Osteoblast (primary cell): Measurements from ENCODE around the gene LRRC2. TPM values are rescaled to one million over a fixed set of nuclear protein-coding genes. Genes with fewer than 3 reads are reported as not detected.
A peak's percentile ranks its signal among the peaks of the same experiment; 100 is the strongest.

Experiments used
- DNase-seq: peaks from one replicate; pipeline ENCODE4 v3.0.0; 2011; ENCODE audit warnings: low spot score, mixed read lengths; ENCODE audit not compliant: insufficient read length; ENCODE audit errors: missing footprints
- H2AFZ ChIP-seq: 2 replicates; pipeline ENCODE4 v1.6.0; 2011; ENCODE audit warnings: mild to moderate bottlenecking, low read length
- H3K27ac ChIP-seq: 2 replicates; pipeline ENCODE4 v1.5.1; 2011; ENCODE audit warnings: mild to moderate bottlenecking, low read depth, low read length, moderate library complexity
- H3K27me3 ChIP-seq: 2 replicates; pipeline ENCODE4 v1.6.0; 2012; ENCODE audit warnings: mild to moderate bottlenecking, control low read depth, inconsistent platforms, low read length, moderate library complexity; ENCODE audit not compliant: insufficient read depth
- H3K36me3 ChIP-seq: 2 replicates; pipeline ENCODE4 v1.5.1; 2011; ENCODE audit warnings: mild to moderate bottlenecking, low read length, control low read depth, moderate library complexity; ENCODE audit not compliant: insufficient read depth
- H3K4me1 ChIP-seq: 2 replicates; pipeline ENCODE4 v1.5.1; 2011; ENCODE audit warnings: mild to moderate bottlenecking, low read length, control low read depth, moderate library complexity; ENCODE audit not compliant: insufficient read depth
- H3K4me2 ChIP-seq: 2 replicates; pipeline ENCODE4 v1.6.0; 2011; ENCODE audit warnings: mild to moderate bottlenecking, low read length; ENCODE audit not compliant: insufficient read depth
- H3K4me3 ChIP-seq: fragments of 200-600 bp; sonication (generic); 3 replicates; pipeline ENCODE4 v1.5.1; 2012; ENCODE audit warnings: mild to moderate bottlenecking, low read length, inconsistent platforms; ENCODE audit not compliant: insufficient read depth
- H3K79me2 ChIP-seq: 2 replicates; pipeline ENCODE4 v1.6.0; 2012; ENCODE audit warnings: mild to moderate bottlenecking, low read length, control low read depth, inconsistent platforms; ENCODE audit not compliant: insufficient read depth
- H3K9me3 ChIP-seq: 2 replicates; pipeline ENCODE4 v1.5.1; 2011; ENCODE audit warnings: low read depth, low read length, control low read depth
- H4K20me1 ChIP-seq: 2 replicates; pipeline ENCODE4 v1.6.0; 2012; ENCODE audit warnings: mild to moderate bottlenecking, low read length, control low read depth; ENCODE audit not compliant: insufficient read depth
- CTCF ChIP-seq: IDR thresholded peaks from 2 replicates; pipeline ENCODE4 v1.5.1; 2011; ENCODE audit warnings: mild to moderate bottlenecking, low read depth, low read length, moderate library complexity; ENCODE audit errors: extremely low read depth
- total RNA-seq: library from RNA; depleted of rRNA; stranded (reverse); fragments of >200 nt; gene quantifications from 2 replicates; pipeline ENCODE4 v1.2.3, GENCODE V29; 2012

Gene LRRC2
- total RNA-seq, 1 donor = 5.1 TPM

GRCh38 chr3:46574243-46574646 is 8.1 kb upstream of the LRRC2 start:
- H3K4me2 ChIP-seq = no peak overlapping the region
- no peak overlapping the region for H3K4me3 ChIP-seq
- peaks cover 27% of the 10 kb centered on the region for H3K27me3 ChIP-seq
- H3K36me3 ChIP-seq = no peaks in the 10 kb centered on the region
- H3K79me2 ChIP-seq = no peaks in the 10 kb centered on the region
- TF ChIP-seq CTCF = no peak
- no peaks in the 10 kb centered on the region for H3K4me1 ChIP-seq
- DNase-seq = no peak
- H3K9me3 ChIP-seq = no peaks in the 10 kb centered on the region
- H2AFZ ChIP-seq = no peak overlapping the region
- H3K27ac ChIP-seq = no peak overlapping the region
- no peaks in the 10 kb centered on the region for H4K20me1 ChIP-seq

- TF ChIP-seq CTCF = no peak
- Histone ChIP-seq H3K36me3 (no peaks in the 10 kb centered on the region), H3K9me3 (no peaks in the 10 kb centered on the region), H3K4me1 (no peaks in the 10 kb centered on the region), H3K4me3 (no peak overlapping the region), H2AFZ (no peak overlapping the region), H3K27ac (no peak overlapping the region), H3K27me3 (peaks cover 21% of the 10 kb centered on the region), H3K4me2 (no peak overlapping the region), H4K20me1 (no peaks in the 10 kb centered on the region), H3K79me2 (no peaks in the 10 kb centered on the region)
- DNase-seq = no peak
Observed at GRCh38 chr3:46573701-46574100, 7.6 kb upstream of the LRRC2 start.

- Histone ChIP-seq H3K4me2 (no peak overlapping the region), H4K20me1 (no peaks in the 10 kb centered on the region), H2AFZ (no peak overlapping the region), H3K4me3 (no peak overlapping the region), H3K27ac (no peak overlapping the region), H3K9me3 (no peaks in the 10 kb centered on the region), H3K4me1 (peaks cover under 1% of the 10 kb centered on the region), H3K36me3 (no peaks in the 10 kb centered on the region), H3K27me3 (peaks cover 15% of the 10 kb centered on the region), H3K79me2 (no peaks in the 10 kb centered on the region)
- peak; percentile 35 for DNase-seq
- no peak for TF ChIP-seq CTCF
Observed at GRCh38 chr3:46571684-46572083, 5.6 kb upstream of the LRRC2 start.

- Histone ChIP-seq H3K4me1 (peaks cover 9% of the 10 kb centered on the region), H3K9me3 (no peaks in the 10 kb centered on the region), H3K36me3 (no peaks in the 10 kb centered on the region), H2AFZ (peak overlapping the region; percentile 85), H3K27ac (no peak overlapping the region), H3K79me2 (no peaks in the 10 kb centered on the region), H3K4me3 (peak overlapping the region; percentile 73), H3K4me2 (peak overlapping the region; percentile 70), H4K20me1 (no peaks in the 10 kb centered on the region), H3K27me3 (no peaks in the 10 kb centered on the region)
- peak; percentile 69 for DNase-seq
- no peak for TF ChIP-seq CTCF
Observed at GRCh38 chr3:46565607-46566039, 479 bp downstream of the LRRC2 start.
